HepG2 (cell line): ENCODE results near the gene NDUFAF3. TPM values are rescaled to one million over a fixed set of nuclear protein-coding genes. Genes with fewer than 3 reads are reported as not detected.

Experiments
- FOXO1 ChIP-seq: sonication (generic); formaldehyde crosslinking; IDR thresholded peaks from 2 replicates; pipeline ENCODE4 v1.4.0; 2020; ENCODE audit warnings: missing genetic modification reagents
- GATAD2A ChIP-seq: IDR thresholded peaks from 2 replicates; pipeline ENCODE4 v1.6.1; 2016
- HMGA1 ChIP-seq: sonication (generic); formaldehyde crosslinking; conservative IDR thresholded peaks from 2 replicates; pipeline ENCODE4 v1.4.0; 2020; ENCODE audit warnings: missing genetic modification reagents
- KDM5A ChIP-seq: fragments of 200-600 bp; sonication (generic); IDR thresholded peaks from 2 replicates; pipeline ENCODE4 v1.7.0; 2018; ENCODE audit warnings: antibody characterized with exemption, mild to moderate bottlenecking, low read length, borderline replicate concordance
- MXD4 ChIP-seq: IDR thresholded peaks from 2 replicates; pipeline ENCODE4 v1.6.1; 2016; ENCODE audit warnings: mild to moderate bottlenecking, missing biosample characterization, missing genetic modification reagents
- NCOR1 ChIP-seq: fragments of 200-600 bp; sonication (generic); IDR thresholded peaks from 2 replicates; pipeline ENCODE4 v1.7.0; 2017; ENCODE audit warnings: antibody characterized with exemption, low read length, borderline replicate concordance
- PCBP1 ChIP-seq: fragments of 200-400 bp; formaldehyde crosslinking; IDR thresholded peaks from 2 replicates; pipeline ENCODE4 v1.6.1; 2017; ENCODE audit warnings: mild to moderate bottlenecking, low read depth, low read length, borderline replicate concordance
- SP5 ChIP-seq: IDR thresholded peaks from 2 replicates; pipeline ENCODE4 v1.6.1; 2016; ENCODE audit warnings: low read depth, borderline replicate concordance
- TBX3 ChIP-seq: fragments of 450-650 bp; IDR thresholded peaks from 2 replicates; pipeline ENCODE4 v1.6.1; 2017; ENCODE audit warnings: antibody characterized with exemption, mild to moderate bottlenecking, inconsistent platforms, borderline replicate concordance
- TCF7 ChIP-seq: sonication (generic); IDR thresholded peaks from 2 replicates; pipeline ENCODE4 v1.6.1; 2016; ENCODE audit warnings: antibody characterized with exemption, low read depth
- ZBTB38 ChIP-seq: sonication (generic); formaldehyde crosslinking; IDR thresholded peaks from 2 replicates; pipeline ENCODE4 v1.5.1; 2020; ENCODE audit warnings: mild to moderate bottlenecking, missing genetic modification reagents
- ZNF775 ChIP-seq: sonication (generic); formaldehyde crosslinking; IDR thresholded peaks from 2 replicates; pipeline ENCODE4 v1.4.0; 2020; ENCODE audit warnings: missing genetic modification reagents, mild to moderate bottlenecking, moderate library complexity, borderline replicate concordance
- ZNF776 ChIP-seq: sonication (generic); formaldehyde crosslinking; IDR thresholded peaks from 2 replicates; pipeline ENCODE4 v1.4.0; 2020; ENCODE audit warnings: mild to moderate bottlenecking, missing genetic modification reagents
- polyA plus RNA-seq, 8 experiments: library from polyadenylated mRNA; depleted of rRNA in 3 of 8; stranded (reverse) in 7 of 8; unstranded in 1 of 8; fragments of >200 nt; fragmentation: Illumina TruSeq in 4 of 8; extraction: Trizol in 4 of 8; gene quantifications; 2 replicates each; pipeline versions ENCODE4 v1.2.1 to v1.2.3, GENCODE V29; 2011 to 2016; ENCODE audit warnings: low read depth in 4 of 8, missing spikeins in 1 of 8, mixed read lengths in 1 of 8; ENCODE audit not compliant: insufficient read depth in 1 of 8
- total RNA-seq, 5 experiments: library from RNA; depleted of rRNA; stranded (reverse); fragments of >200 nt; fragmentation: Illumina TruSeq; extraction: Trizol; gene quantifications; 2 replicates each; pipeline ENCODE4 v1.2.3, GENCODE V29; 2016; ENCODE audit warnings: low read depth in 1 of 5
- TF ChIP-seq, protein P1 (sequence below): IDR thresholded peaks from 2 replicates; pipeline ENCODE4 v1.6.1; 2016; ENCODE audit warnings: missing biosample characterization, missing genetic modification reagents, low read depth
- TF ChIP-seq, protein P2 (sequence below): sonication (generic); formaldehyde crosslinking; IDR thresholded peaks from 2 replicates; pipeline ENCODE4 v1.9.0; 2022; ENCODE audit warnings: low read depth, missing genetic modification reagents
- TF ChIP-seq, protein P3 (sequence below): sonication (generic); formaldehyde crosslinking; IDR thresholded peaks from 2 replicates; pipeline ENCODE4 v1.9.0; 2022; ENCODE audit warnings: missing genetic modification reagents, mild to moderate bottlenecking, borderline replicate concordance
- TF ChIP-seq, protein P4 (sequence below): sonication (generic); formaldehyde crosslinking; IDR thresholded peaks from 2 replicates; pipeline ENCODE4 v1.8.0; 2022; ENCODE audit warnings: mild to moderate bottlenecking, missing genetic modification reagents; ENCODE audit not compliant: insufficient replicate concordance
- TF ChIP-seq, protein P5 (sequence below): sonication (generic); formaldehyde crosslinking; IDR thresholded peaks from 2 replicates; pipeline ENCODE4 v1.8.1; 2022; ENCODE audit warnings: low read depth, mild to moderate bottlenecking, missing genetic modification reagents

Gene NDUFAF3
- total and polyA plus RNA-seq, 2 of the 13 experiments (the other 11 are each of a cell fraction or from before 2014, with no cell fraction given), result 39.0 to 50.0 TPM

DNA sequence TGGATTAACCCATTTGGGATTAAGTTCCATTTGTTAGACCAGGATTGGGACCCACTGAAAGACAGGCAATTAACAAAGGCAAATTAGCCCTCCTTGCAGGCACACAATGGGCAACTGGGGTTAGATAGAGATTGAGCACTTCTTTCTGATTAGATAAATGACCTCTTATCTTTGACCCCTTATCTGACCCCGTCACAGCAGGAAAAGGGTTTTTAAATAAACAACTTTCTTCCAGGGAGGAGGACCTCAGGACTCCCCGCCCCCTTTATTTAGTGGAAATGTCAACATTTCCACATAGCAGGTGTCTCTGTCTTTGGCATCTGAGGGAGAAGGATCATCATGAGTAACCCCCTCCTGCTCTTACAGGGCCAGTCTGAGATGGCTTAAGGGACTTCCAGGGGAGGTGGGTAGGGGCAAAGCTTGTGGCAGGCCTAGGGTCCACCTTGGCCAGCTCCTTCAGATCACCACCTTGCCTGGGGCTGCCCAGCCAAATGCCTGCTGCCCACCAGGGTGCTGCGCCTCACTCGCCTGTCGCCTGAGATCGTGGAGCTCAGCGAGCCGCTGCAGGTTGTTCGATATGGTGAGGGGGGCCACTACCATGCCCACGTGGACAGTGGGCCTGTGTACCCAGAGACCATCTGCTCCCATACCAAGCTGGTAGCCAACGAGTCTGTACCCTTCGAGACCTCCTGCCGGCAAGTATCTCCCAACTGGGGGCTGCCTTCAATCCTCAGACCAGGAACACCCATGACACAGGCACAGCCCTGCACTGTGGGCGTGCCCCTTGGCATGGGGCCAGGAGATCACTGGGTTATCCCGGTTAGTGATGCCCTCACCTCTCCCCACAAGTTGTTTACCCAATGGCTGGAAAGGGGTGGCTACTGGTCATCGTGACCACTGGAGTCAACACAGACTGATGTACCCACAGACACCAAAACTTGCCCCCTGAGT is 17.3 kb upstream of the NDUFAF3 start (continued):
- TF ChIP-seq, protein P1, sequence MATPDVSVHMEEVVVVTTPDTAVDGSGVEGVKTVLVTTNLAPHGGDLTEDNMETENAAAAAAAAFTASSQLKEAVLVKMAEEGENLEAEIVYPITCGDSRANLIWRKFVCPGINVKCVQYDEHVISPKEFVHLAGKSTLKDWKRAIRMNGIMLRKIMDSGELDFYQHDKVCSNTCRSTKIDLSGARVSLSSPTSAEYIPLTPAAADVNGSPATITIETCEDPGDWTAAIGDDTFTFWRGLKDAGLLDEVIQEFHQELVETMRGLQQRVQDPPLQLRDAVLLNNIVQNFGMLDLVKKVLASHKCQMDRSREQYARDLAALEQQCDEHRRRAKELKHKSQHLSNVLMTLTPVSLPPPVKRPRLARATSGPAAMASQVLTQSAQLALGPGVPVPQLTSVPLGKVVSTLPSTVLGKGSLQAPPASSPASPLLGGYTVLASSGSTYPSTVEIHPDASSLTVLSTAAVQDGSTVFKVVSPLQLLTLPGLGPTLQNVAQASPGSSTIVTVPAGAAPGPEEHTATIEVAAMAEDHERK, result no peak
- TF ChIP-seq NCOR1 (no peak), MXD4 (CRISPR knock-in tag) (no peak), KDM5A (no peak), HMGA1 (CRISPR knock-in tag) (no peak), GATAD2A (CRISPR knock-in tag) (0 out of 2 replicates have a peak, but pooled peaks have one; percentile 25), ZNF776 (CRISPR knock-in tag) (no peak), FOXO1 (CRISPR knock-in tag) (0 out of 2 replicates have a peak, but pooled peaks have one; percentile 13), TCF7 (no peak), PCBP1 (no peak), ZBTB38 (CRISPR knock-in tag) (peak; percentile 64), ZNF775 (no peak), SP5 (CRISPR knock-in tag) (peak; percentile 66; the same call in 1 of the 2 replicates), TBX3 (no peak)
- TF ChIP-seq, protein P2, sequence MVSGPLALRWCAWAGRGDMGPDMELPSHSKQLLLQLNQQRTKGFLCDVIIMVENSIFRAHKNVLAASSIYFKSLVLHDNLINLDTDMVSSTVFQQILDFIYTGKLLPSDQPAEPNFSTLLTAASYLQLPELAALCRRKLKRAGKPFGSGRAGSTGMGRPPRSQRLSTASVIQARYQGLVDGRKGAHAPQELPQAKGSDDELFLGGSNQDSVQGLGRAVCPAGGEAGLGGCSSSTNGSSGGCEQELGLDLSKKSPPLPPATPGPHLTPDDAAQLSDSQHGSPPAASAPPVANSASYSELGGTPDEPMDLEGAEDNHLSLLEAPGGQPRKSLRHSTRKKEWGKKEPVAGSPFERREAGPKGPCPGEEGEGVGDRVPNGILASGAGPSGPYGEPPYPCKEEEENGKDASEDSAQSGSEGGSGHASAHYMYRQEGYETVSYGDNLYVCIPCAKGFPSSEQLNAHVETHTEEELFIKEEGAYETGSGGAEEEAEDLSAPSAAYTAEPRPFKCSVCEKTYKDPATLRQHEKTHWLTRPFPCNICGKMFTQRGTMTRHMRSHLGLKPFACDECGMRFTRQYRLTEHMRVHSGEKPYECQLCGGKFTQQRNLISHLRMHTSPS, result no peak
- TF ChIP-seq, protein P3, sequence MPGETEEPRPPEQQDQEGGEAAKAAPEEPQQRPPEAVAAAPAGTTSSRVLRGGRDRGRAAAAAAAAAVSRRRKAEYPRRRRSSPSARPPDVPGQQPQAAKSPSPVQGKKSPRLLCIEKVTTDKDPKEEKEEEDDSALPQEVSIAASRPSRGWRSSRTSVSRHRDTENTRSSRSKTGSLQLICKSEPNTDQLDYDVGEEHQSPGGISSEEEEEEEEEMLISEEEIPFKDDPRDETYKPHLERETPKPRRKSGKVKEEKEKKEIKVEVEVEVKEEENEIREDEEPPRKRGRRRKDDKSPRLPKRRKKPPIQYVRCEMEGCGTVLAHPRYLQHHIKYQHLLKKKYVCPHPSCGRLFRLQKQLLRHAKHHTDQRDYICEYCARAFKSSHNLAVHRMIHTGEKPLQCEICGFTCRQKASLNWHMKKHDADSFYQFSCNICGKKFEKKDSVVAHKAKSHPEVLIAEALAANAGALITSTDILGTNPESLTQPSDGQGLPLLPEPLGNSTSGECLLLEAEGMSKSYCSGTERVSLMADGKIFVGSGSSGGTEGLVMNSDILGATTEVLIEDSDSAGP (CRISPR knock-in tag), result 0 out of 2 replicates have a peak, but pooled peaks have one; percentile 12
- TF ChIP-seq, protein P4, sequence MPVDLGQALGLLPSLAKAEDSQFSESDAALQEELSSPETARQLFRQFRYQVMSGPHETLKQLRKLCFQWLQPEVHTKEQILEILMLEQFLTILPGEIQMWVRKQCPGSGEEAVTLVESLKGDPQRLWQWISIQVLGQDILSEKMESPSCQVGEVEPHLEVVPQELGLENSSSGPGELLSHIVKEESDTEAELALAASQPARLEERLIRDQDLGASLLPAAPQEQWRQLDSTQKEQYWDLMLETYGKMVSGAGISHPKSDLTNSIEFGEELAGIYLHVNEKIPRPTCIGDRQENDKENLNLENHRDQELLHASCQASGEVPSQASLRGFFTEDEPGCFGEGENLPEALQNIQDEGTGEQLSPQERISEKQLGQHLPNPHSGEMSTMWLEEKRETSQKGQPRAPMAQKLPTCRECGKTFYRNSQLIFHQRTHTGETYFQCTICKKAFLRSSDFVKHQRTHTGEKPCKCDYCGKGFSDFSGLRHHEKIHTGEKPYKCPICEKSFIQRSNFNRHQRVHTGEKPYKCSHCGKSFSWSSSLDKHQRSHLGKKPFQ (CRISPR knock-in tag), result no peak
- TF ChIP-seq, protein P5, sequence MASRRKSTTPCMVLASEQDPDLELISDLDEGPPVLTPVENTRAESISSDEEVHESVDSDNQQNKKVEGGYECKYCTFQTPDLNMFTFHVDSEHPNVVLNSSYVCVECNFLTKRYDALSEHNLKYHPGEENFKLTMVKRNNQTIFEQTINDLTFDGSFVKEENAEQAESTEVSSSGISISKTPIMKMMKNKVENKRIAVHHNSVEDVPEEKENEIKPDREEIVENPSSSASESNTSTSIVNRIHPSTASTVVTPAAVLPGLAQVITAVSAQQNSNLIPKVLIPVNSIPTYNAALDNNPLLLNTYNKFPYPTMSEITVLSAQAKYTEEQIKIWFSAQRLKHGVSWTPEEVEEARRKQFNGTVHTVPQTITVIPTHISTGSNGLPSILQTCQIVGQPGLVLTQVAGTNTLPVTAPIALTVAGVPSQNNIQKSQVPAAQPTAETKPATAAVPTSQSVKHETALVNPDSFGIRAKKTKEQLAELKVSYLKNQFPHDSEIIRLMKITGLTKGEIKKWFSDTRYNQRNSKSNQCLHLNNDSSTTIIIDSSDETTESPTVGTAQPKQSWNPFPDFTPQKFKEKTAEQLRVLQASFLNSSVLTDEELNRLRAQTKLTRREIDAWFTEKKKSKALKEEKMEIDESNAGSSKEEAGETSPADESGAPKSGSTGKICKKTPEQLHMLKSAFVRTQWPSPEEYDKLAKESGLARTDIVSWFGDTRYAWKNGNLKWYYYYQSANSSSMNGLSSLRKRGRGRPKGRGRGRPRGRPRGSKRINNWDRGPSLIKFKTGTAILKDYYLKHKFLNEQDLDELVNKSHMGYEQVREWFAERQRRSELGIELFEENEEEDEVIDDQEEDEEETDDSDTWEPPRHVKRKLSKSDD (CRISPR knock-in tag), result no peak
